GM21786 (cell line): ENCODE results near the gene MACIR.

Source experiments
- ATAC-seq: cut with Tn5 transposase; IDR thresholded peaks from one replicate; pipeline ENCODE4 v1.9.1; 2021; ENCODE audit not compliant: unreplicated experiment

The MACIR gene

GRCh38 chr5:103289024-103289423, 30.5 kb downstream of the MACIR start:
- no peak for ATAC-seq

GRCh38 chr5:103290846-103291245, 32.3 kb downstream of the MACIR start:
- ATAC-seq = no peak

GRCh38 chr5:103291606-103292005, 33.0 kb downstream of the MACIR start:
- ATAC-seq = no peak

- ATAC-seq = no peak
Measured at GRCh38 chr5:103293099-103293498, 34.5 kb downstream of the MACIR start.

- no peak for ATAC-seq
Measured at GRCh38 chr5:103293719-103294118, 35.2 kb downstream of the MACIR start.

- ATAC-seq = no peak
Measured at GRCh38 chr5:103294906-103295305, 36.3 kb downstream of the MACIR start.

- ATAC-seq = no peak
Measured at GRCh38 chr5:103295424-103295823, 36.9 kb downstream of the MACIR start.

GRCh38 chr5:103295871-103296270, 37.3 kb downstream of the MACIR start:
- ATAC-seq = no peak

GRCh38 chr5:103298117-103298516, 39.6 kb downstream of the MACIR start:
- ATAC-seq = no peak

GRCh38 chr5:103298607-103299188, 40.1 kb downstream of the MACIR start:
- ATAC-seq = no peak

GRCh38 chr5:103305809-103306208, 47.2 kb downstream of the MACIR start:
- ATAC-seq = no peak

GRCh38 chr5:103307470-103307869, 48.9 kb downstream of the MACIR start:
- no peak for ATAC-seq

- no peak for ATAC-seq
Measured at GRCh38 chr5:103308774-103309173, 50.2 kb downstream of the MACIR start.

GRCh38 chr5:103313056-103313455, 54.5 kb downstream of the MACIR start:
- no peak for ATAC-seq

- ATAC-seq = no peak
Measured at GRCh38 chr5:103315455-103315854, 56.9 kb downstream of the MACIR start.

GRCh38 chr5:103327451-103327850, 68.9 kb downstream of the MACIR start:
- ATAC-seq = no peak

GRCh38 chr5:103327893-103328292, 69.3 kb downstream of the MACIR start:
- no peak for ATAC-seq
